Liver (tissue), 9 donors: ENCODE results near the gene S1PR1. TPM values are rescaled to one million over a fixed set of nuclear protein-coding genes. Genes with fewer than 3 reads are reported as not detected.

Source experiments
- DNase-seq: peaks from one replicate; pipeline ENCODE4 v3.0.0-alpha.2; 2017; ENCODE audit warnings: low spot score
- H3K27ac ChIP-seq, 2 donors: one replicate each; pipeline ENCODE4 v1.7.0; 2013; ENCODE audit warnings: inconsistent platforms in 2 of 2, low read length in 2 of 2, control low read depth in 1 of 2, low read depth in 1 of 2, mild to moderate bottlenecking in 1 of 2
- H3K27me3 ChIP-seq, 4 donors: one replicate each; pipeline versions ENCODE4 v1.6.1 to v1.7.0; 2013; ENCODE audit warnings: low read length in 3 of 4, inconsistent platforms in 1 of 4, mild to moderate bottlenecking in 1 of 4, moderate library complexity in 1 of 4; ENCODE audit not compliant: control insufficient read depth in 4 of 4, insufficient read depth in 4 of 4
- H3K36me3 ChIP-seq, 4 donors: one replicate each; pipeline versions ENCODE4 v1.6.1 to v1.7.0; 2013; ENCODE audit warnings: low read length in 3 of 4, mild to moderate bottlenecking in 3 of 4, low read depth in 1 of 4, moderate library complexity in 1 of 4; ENCODE audit not compliant: control insufficient read depth in 4 of 4, insufficient read depth in 3 of 4
- H3K4me1 ChIP-seq, 4 donors: one replicate each; pipeline versions ENCODE4 v1.6.1 to v1.7.0; 2013; ENCODE audit warnings: low read length in 3 of 4, mild to moderate bottlenecking in 3 of 4, moderate library complexity in 1 of 4; ENCODE audit not compliant: control insufficient read depth in 4 of 4, insufficient read depth in 4 of 4
- H3K4me3 ChIP-seq, 3 donors: one replicate each; pipeline versions ENCODE4 v1.6.1 to v1.7.0; 2013; ENCODE audit warnings: low read length in 3 of 3, control low read depth in 1 of 3, low read depth in 1 of 3, mild to moderate bottlenecking in 1 of 3
- H3K9ac ChIP-seq, 2 donors: one replicate each; pipeline ENCODE4 v1.7.0; 2013; ENCODE audit warnings: low read length in 2 of 2, mild to moderate bottlenecking in 2 of 2, moderate library complexity in 2 of 2, control low read depth in 1 of 2, low read depth in 1 of 2
- H3K9me3 ChIP-seq, 4 donors: one replicate each; pipeline versions ENCODE4 v1.6.1 to v1.7.0; 2013; ENCODE audit warnings: low read length in 3 of 4; ENCODE audit not compliant: control insufficient read depth in 4 of 4
- EGR1 ChIP-seq, 2 donors: IDR thresholded peaks; 2 replicates each; pipeline ENCODE4 v1.6.1; 2016 to 2018; ENCODE audit warnings: antibody characterized with exemption in 2 of 2, low read depth in 2 of 2
- FOXA1 ChIP-seq: IDR thresholded peaks from 2 replicates; pipeline ENCODE4 v1.6.1; 2016; ENCODE audit warnings: antibody characterized with exemption
- FOXA2 ChIP-seq: IDR thresholded peaks from 2 replicates; pipeline ENCODE4 v1.6.1; 2016; ENCODE audit warnings: antibody characterized with exemption
- GABPA ChIP-seq, 2 donors: IDR thresholded peaks in 1 of 2; conservative IDR thresholded peaks in 1 of 2; 2 replicates each; pipeline ENCODE4 v1.6.1; 2016; ENCODE audit warnings: antibody characterized with exemption in 2 of 2, mild to moderate bottlenecking in 1 of 2, moderate library complexity in 1 of 2
- HNF4A ChIP-seq, 2 donors: conservative IDR thresholded peaks; 2 replicates each; pipeline ENCODE4 v1.6.1; 2016; ENCODE audit warnings: antibody characterized with exemption in 2 of 2, mild to moderate bottlenecking in 2 of 2
- HNF4G ChIP-seq: IDR thresholded peaks from 2 replicates; pipeline ENCODE4 v1.6.1; 2016; ENCODE audit warnings: antibody characterized with exemption
- JUND ChIP-seq, 2 donors: IDR thresholded peaks; 2 replicates each; pipeline ENCODE4 v1.6.1; 2016; ENCODE audit warnings: antibody characterized with exemption in 2 of 2
- RAD21 ChIP-seq, 2 donors: IDR thresholded peaks; 2 replicates each; pipeline ENCODE4 v1.6.1; 2016; ENCODE audit warnings: antibody characterized with exemption in 2 of 2, mild to moderate bottlenecking in 2 of 2
- RXRA ChIP-seq, 2 donors: IDR thresholded peaks; 2 replicates each; pipeline ENCODE4 v1.6.1; 2017 to 2018; ENCODE audit warnings: antibody characterized with exemption in 2 of 2, mild to moderate bottlenecking in 1 of 2
- SP1 ChIP-seq: IDR thresholded peaks from 2 replicates; pipeline ENCODE4 v1.6.1; 2018; ENCODE audit warnings: antibody characterized with exemption, mild to moderate bottlenecking
- TAF1 ChIP-seq: conservative IDR thresholded peaks from 2 replicates; pipeline ENCODE4 v1.6.1; 2016; ENCODE audit warnings: antibody characterized with exemption, mild to moderate bottlenecking
- YY1 ChIP-seq: IDR thresholded peaks from 2 replicates; pipeline ENCODE4 v1.6.1; 2016; ENCODE audit warnings: antibody characterized with exemption, mild to moderate bottlenecking
- WGBS: extraction: QIAGEN DNeasy Blood & Tissue Kit; methylation state at CpG from one replicate; pipeline ENCODE4 v1.1.7; 2013; 5-methylcytosine and 5-hydroxymethylcytosine counted together
- polyA plus RNA-seq, 2 donors: library from polyadenylated mRNA; stranded (reverse) in 1 of 2; unstranded in 1 of 2; fragments of 200-250 nt in 1 of 2; fragments of >200 nt in 1 of 2; fragmentation: Nextera tagmentation in 1 of 2; extraction: Ambion mirVana in 1 of 2; gene quantifications; one replicate each; pipeline versions ENCODE4 v1.2.1 to v1.2.3, GENCODE V29; 2013 to 2015
- total RNA-seq, 2 donors: library from RNA; depleted of rRNA; stranded (reverse); fragments of >200 nt; gene quantifications; one replicate each; pipeline ENCODE4 v1.2.3, GENCODE V29; 2014
- TF ChIP-seq, protein P1 (sequence below): IDR thresholded peaks from 2 replicates; pipeline ENCODE4 v1.6.1; 2016; ENCODE audit warnings: antibody characterized with exemption, mild to moderate bottlenecking
- TF ChIP-seq, protein P2 (sequence below): fragments of 150-350 bp; IDR thresholded peaks from 2 replicates; pipeline ENCODE4 v1.5.1; 2017; ENCODE audit warnings: improper control_type of control experiment, low read depth, low read length; ENCODE audit not compliant: missing input control
- TF ChIP-seq, protein P3 (sequence below): IDR thresholded peaks from 2 replicates; pipeline ENCODE4 v1.6.1; 2016; ENCODE audit warnings: antibody characterized with exemption
- donor health status: healthy.
- donor health status: healthy.
- donor health status: healthy.
- donor health status: healthy.
- donor health status: healthy.

The S1PR1 gene
- total and polyA plus RNA-seq, 4 donors = 7.8 to 13.9 (median 11.1) TPM

DNA sequence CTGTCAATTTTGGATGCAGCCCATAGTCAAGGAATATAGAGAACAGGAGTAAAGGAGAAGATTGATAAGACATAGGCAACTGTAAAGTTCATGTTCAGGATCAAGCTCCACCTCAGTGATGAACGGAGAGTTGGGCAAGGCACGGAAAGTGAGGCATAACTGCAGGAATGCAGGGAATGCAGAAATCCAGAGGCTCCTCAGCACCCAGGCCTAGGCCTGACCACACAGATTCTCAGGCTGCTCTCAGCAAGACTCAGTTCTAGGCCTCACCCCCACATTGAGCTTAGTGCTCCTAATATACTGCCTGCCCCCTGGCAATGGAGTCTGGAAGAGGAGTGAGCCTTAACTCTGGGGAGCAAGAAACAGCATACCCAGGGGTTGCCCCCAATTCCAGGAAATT lies 36.3 kb upstream of the S1PR1 start:
- Histone ChIP-seq H3K4me1 (no peaks in the 10 kb centered on the region), H3K27me3 (no peaks in the 10 kb centered on the region), H3K4me3 (no peak overlapping the region), H3K9ac (no peak overlapping the region), H3K9me3 (no peaks in the 10 kb centered on the region), H3K27ac (no peak overlapping the region), H3K36me3 (no peaks in the 10 kb centered on the region)
- WGBS = 75% methylated on average over 2 of the region's 2 CpGs
- no peak for DNase-seq
- TF ChIP-seq SP1 (no peak), JUND (IDR thresholded peaks at IDR 0.05) (no peak), RAD21 (IDR thresholded peaks at IDR 0.05) (no peak), HNF4G (no peak), FOXA2 (no peak), TAF1 (no peak), GABPA (IDR thresholded peaks at IDR 0.05 in 1 of 2, conservative IDR thresholded peaks at IDR 0.05 in 1 of 2) (no peak), EGR1 (IDR thresholded peaks at IDR 0.05; ENCODE audit: low read depth in 2 of 2) (no peak), RXRA (IDR thresholded peaks at IDR 0.05) (no peak), HNF4A (conservative IDR thresholded peaks at IDR 0.05) (no peak), YY1 (no peak), FOXA1 (no peak)
- TF ChIP-seq, protein P1, sequence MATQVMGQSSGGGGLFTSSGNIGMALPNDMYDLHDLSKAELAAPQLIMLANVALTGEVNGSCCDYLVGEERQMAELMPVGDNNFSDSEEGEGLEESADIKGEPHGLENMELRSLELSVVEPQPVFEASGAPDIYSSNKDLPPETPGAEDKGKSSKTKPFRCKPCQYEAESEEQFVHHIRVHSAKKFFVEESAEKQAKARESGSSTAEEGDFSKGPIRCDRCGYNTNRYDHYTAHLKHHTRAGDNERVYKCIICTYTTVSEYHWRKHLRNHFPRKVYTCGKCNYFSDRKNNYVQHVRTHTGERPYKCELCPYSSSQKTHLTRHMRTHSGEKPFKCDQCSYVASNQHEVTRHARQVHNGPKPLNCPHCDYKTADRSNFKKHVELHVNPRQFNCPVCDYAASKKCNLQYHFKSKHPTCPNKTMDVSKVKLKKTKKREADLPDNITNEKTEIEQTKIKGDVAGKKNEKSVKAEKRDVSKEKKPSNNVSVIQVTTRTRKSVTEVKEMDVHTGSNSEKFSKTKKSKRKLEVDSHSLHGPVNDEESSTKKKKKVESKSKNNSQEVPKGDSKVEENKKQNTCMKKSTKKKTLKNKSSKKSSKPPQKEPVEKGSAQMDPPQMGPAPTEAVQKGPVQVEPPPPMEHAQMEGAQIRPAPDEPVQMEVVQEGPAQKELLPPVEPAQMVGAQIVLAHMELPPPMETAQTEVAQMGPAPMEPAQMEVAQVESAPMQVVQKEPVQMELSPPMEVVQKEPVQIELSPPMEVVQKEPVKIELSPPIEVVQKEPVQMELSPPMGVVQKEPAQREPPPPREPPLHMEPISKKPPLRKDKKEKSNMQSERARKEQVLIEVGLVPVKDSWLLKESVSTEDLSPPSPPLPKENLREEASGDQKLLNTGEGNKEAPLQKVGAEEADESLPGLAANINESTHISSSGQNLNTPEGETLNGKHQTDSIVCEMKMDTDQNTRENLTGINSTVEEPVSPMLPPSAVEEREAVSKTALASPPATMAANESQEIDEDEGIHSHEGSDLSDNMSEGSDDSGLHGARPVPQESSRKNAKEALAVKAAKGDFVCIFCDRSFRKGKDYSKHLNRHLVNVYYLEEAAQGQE = no peak
- TF ChIP-seq, protein P2, sequence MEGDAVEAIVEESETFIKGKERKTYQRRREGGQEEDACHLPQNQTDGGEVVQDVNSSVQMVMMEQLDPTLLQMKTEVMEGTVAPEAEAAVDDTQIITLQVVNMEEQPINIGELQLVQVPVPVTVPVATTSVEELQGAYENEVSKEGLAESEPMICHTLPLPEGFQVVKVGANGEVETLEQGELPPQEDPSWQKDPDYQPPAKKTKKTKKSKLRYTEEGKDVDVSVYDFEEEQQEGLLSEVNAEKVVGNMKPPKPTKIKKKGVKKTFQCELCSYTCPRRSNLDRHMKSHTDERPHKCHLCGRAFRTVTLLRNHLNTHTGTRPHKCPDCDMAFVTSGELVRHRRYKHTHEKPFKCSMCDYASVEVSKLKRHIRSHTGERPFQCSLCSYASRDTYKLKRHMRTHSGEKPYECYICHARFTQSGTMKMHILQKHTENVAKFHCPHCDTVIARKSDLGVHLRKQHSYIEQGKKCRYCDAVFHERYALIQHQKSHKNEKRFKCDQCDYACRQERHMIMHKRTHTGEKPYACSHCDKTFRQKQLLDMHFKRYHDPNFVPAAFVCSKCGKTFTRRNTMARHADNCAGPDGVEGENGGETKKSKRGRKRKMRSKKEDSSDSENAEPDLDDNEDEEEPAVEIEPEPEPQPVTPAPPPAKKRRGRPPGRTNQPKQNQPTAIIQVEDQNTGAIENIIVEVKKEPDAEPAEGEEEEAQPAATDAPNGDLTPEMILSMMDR = no peak
- TF ChIP-seq, protein P3, sequence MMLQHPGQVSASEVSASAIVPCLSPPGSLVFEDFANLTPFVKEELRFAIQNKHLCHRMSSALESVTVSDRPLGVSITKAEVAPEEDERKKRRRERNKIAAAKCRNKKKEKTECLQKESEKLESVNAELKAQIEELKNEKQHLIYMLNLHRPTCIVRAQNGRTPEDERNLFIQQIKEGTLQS = no peak

DNA sequence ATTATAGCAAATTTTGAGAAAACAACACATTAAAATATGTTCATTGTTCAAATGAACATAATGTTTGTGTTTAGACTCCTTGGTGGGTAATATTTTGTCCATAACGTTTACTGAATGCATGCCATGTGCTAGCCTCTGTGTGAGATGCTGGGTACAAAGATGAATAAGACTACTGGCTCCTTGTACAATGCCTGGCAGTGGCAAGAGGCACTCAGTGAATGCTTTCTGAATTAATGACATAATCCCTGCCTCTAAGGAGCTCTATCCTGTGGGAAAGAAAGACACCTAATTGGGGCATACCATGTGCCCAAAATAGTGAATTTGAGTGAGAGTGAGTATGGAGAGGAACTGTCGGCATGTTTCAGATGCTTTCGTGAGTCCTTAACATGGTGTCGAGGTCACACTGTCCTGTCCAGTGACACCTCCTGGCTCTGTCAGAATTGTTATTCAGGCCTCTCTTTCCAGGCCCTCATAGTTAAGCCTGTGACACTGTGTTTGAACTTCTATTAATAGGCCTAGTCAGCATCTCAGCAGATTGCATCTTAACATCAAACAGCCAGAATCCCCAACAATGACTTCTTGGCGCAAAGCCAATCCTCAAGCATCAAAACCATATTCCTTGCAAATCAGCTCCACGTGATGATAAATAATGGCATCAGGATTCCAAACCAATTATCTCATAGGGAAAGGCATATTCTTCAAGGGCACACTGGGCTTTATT lies 32.8 kb upstream of the S1PR1 start:
- WGBS = 85% methylated on average over 6 of the region's 6 CpGs
- no peaks in the 10 kb centered on the region for H3K9me3 ChIP-seq
- TF ChIP-seq, protein P3 = no peak
- no peak for TF ChIP-seq FOXA2
- TF ChIP-seq SP1 = no peak
- TF ChIP-seq RXRA (IDR thresholded peaks at IDR 0.05) = no peak
- H3K9ac ChIP-seq = no peak overlapping the region
- no peak overlapping the region for H3K27ac ChIP-seq
- no peak for DNase-seq
- H3K27me3 ChIP-seq = no peaks in the 10 kb centered on the region
- H3K36me3 ChIP-seq = no peaks in the 10 kb centered on the region
- no peaks in the 10 kb centered on the region for H3K4me1 ChIP-seq
- H3K4me3 ChIP-seq = no peak overlapping the region
